WTC11 (cell line): Measurements from ENCODE around the gene RANBP17.

Source experiments
- ATF3 ChIP-seq: sonication (generic); formaldehyde crosslinking; conservative IDR thresholded peaks from 2 replicates; pipeline ENCODE4 v1.8.1; 2022; ENCODE audit warnings: mild to moderate bottlenecking, missing genetic modification reagents
- CREB1 ChIP-seq: sonication (generic); formaldehyde crosslinking; IDR thresholded peaks from 2 replicates; pipeline ENCODE4 v1.8.0; 2023; ENCODE audit warnings: mild to moderate bottlenecking, missing genetic modification reagents
- CTCF ChIP-seq: fragments of 200-600 bp; IDR thresholded peaks from 2 replicates; pipeline ENCODE4 v1.8.0; 2022; ENCODE audit warnings: antibody characterized with exemption
- E2F4 ChIP-seq: sonication (generic); formaldehyde crosslinking; IDR thresholded peaks from 2 replicates; pipeline ENCODE4 v1.8.1; 2022; ENCODE audit warnings: low read depth, mild to moderate bottlenecking, moderate library complexity, missing genetic modification reagents, borderline replicate concordance
- FOXP1 ChIP-seq: sonication (generic); formaldehyde crosslinking; IDR thresholded peaks from 2 replicates; pipeline ENCODE4 v1.8.0; 2022; ENCODE audit warnings: missing genetic modification reagents, mild to moderate bottlenecking, moderate library complexity, borderline replicate concordance
- ZNF512 ChIP-seq: sonication (generic); formaldehyde crosslinking; IDR thresholded peaks from 2 replicates; pipeline ENCODE4 v1.8.1; 2022; ENCODE audit warnings: missing genetic modification reagents, borderline replicate concordance

- no peak for TF ChIP-seq CTCF
- no peak for TF ChIP-seq ZNF512 (CRISPR knock-in tag)
- TF ChIP-seq CREB1 (CRISPR knock-in tag) = no peak
- no peak for TF ChIP-seq ATF3
- no peak for TF ChIP-seq E2F4
- no peak for TF ChIP-seq FOXP1 (CRISPR knock-in tag)
These were observed 189.1 kb downstream of the RANBP17 start for GRCh38 chr5:171050916-171051315.
